Activated CD8-positive, alpha-beta memory T cell treated with anti-CD3 and anti-CD28 coated beads for 36 hours (primary cell): ENCODE data around the gene SUPT3H. TPM values are rescaled to one million over a fixed set of nuclear protein-coding genes. Genes with fewer than 3 reads are reported as not detected.

Experiments
- CTCF ChIA-PET: fragments of 350-600 bp; sonication (Branson Sonifier 250); formaldehyde crosslinking; loops from one replicate; lab custom pipeline; 2021; ENCODE audit warnings: antibody characterized with exemption; lab: Charles Lee
- POLR2A ChIA-PET: fragments of 350-600 bp; sonication (Branson Sonifier 250); formaldehyde crosslinking; loops from one replicate; lab custom pipeline; 2021; ENCODE audit warnings: antibody characterized with exemption; lab: Charles Lee
- total RNA-seq, 2 experiments: library from RNA; stranded (reverse); gene quantifications; one replicate each; pipeline ENCODE4 v1.2.3, GENCODE V29; 2021

Gene SUPT3H
- total RNA-seq, 2 experiments from 2014 or later: 17.4 to 17.8 TPM

- ChIA-PET CTCF (no interaction called here), POLR2A (no interaction called here)
These were observed 378.7 kb downstream of the SUPT3H start for GRCh38 chr6:44999066-44999465.

- ChIA-PET POLR2A (no interaction called here), CTCF (no interaction called here)
These were observed 382.1 kb downstream of the SUPT3H start for GRCh38 chr6:44995486-44996132.

GRCh38 chr6:44989391-44989790, 388.3 kb downstream of the SUPT3H start:
- ChIA-PET CTCF (no interaction called here), POLR2A (no interaction called here)

GRCh38 chr6:44985006-44985405, 392.7 kb downstream of the SUPT3H start:
- POLR2A ChIA-PET: no interaction called here
- CTCF ChIA-PET: no interaction called here

GRCh38 chr6:44983467-44984365, 394.0 kb downstream of the SUPT3H start:
- CTCF ChIA-PET: no interaction called here
- POLR2A ChIA-PET: no interaction called here

- CTCF ChIA-PET: no interaction called here
- POLR2A ChIA-PET: no interaction called here
These were observed 396.9 kb downstream of the SUPT3H start for GRCh38 chr6:44980841-44981240.

GRCh38 chr6:44976677-44977641, 400.8 kb downstream of the SUPT3H start:
- POLR2A ChIA-PET: no interaction called here
- CTCF ChIA-PET: no interaction called here

- POLR2A ChIA-PET: no interaction called here
- CTCF ChIA-PET: no interaction called here
These were observed 403.2 kb downstream of the SUPT3H start for GRCh38 chr6:44974511-44974910.

- POLR2A ChIA-PET: no interaction called here
- CTCF ChIA-PET: no interaction called here
These were observed 405.0 kb downstream of the SUPT3H start for GRCh38 chr6:44972709-44973108.

GRCh38 chr6:44969446-44970185, 408.1 kb downstream of the SUPT3H start:
- CTCF ChIA-PET: no interaction called here
- POLR2A ChIA-PET: no interaction called here

GRCh38 chr6:44967481-44967880, 410.3 kb downstream of the SUPT3H start:
- ChIA-PET POLR2A (no interaction called here), CTCF (interaction anchor here (1.1 kb wide), 1 partner anchor 8 kb away, joined by 3 read pairs; no protein-coding TSS in a partner anchor)

GRCh38 chr6:44966449-44967092, 411.2 kb downstream of the SUPT3H start:
- POLR2A ChIA-PET: no interaction called here
- CTCF ChIA-PET: interaction anchor here (1.1 kb wide), 1 partner anchor 9 kb away, joined by 3 read pairs; no protein-coding TSS in a partner anchor

GRCh38 chr6:44965708-44966107, 412.0 kb downstream of the SUPT3H start:
- ChIA-PET POLR2A (no interaction called here), CTCF (no interaction called here)

GRCh38 chr6:44960898-44961297, 416.8 kb downstream of the SUPT3H start:
- CTCF ChIA-PET: no interaction called here
- POLR2A ChIA-PET: interaction anchor here (0.7 kb wide), 1 partner anchor 19 kb away, joined by 3 read pairs; no protein-coding TSS in a partner anchor

GRCh38 chr6:44959651-44960050, 418.1 kb downstream of the SUPT3H start:
- ChIA-PET CTCF (interaction anchor here (0.7 kb wide), 1 partner anchor 529 kb away, joined by 4 read pairs; no protein-coding TSS in a partner anchor), POLR2A (no interaction called here)

GRCh38 chr6:44957156-44957555, 420.6 kb downstream of the SUPT3H start:
- POLR2A ChIA-PET: no interaction called here
- CTCF ChIA-PET: no interaction called here

- CTCF ChIA-PET: interaction anchor here (0.6 kb wide), 1 partner anchor 231 kb away, joined by 6 read pairs; no protein-coding TSS in a partner anchor
- POLR2A ChIA-PET: no interaction called here
These were observed 421.3 kb downstream of the SUPT3H start for GRCh38 chr6:44956396-44956795.

GRCh38 chr6:44955145-44955544, 422.6 kb downstream of the SUPT3H start:
- CTCF ChIA-PET: no interaction called here
- POLR2A ChIA-PET: interaction anchor here (0.6 kb wide), 1 partner anchor 783 kb away, joined by 5 read pairs; no protein-coding TSS in a partner anchor
